Natural killer cell (primary cell): ENCODE results near the gene KLHL24. TPM values are rescaled to one million over a fixed set of nuclear protein-coding genes. Genes with fewer than 3 reads are reported as not detected.

Experiments
- ATAC-seq, 3 donors: fragments of 150-1000 bp in 2 of 3; fragments of 200-7000 bp in 1 of 3; cut with Tn5 transposase; 1 replicate in 1 of 3; 2 replicates in 2 of 3; pipeline ENCODE4 v1.10.0; 2021; ENCODE audit warnings: mild to moderate bottlenecking in 2 of 3, moderate library complexity in 2 of 3
- DNase-seq, 2 donors: peaks; one replicate each; pipeline versions ENCODE4 v3.0.0 to v3.0.0-alpha.2; 2013 to 2021; ENCODE audit warnings: mixed read lengths in 1 of 2
- H3K27ac ChIP-seq: one replicate; pipeline ENCODE4 v1.5.1; 2013; ENCODE audit warnings: mild to moderate bottlenecking, low read length
- H3K27me3 ChIP-seq: one replicate; pipeline ENCODE4 v1.6.1; 2013; ENCODE audit warnings: low read length; ENCODE audit not compliant: control insufficient read depth, insufficient read depth
- H3K36me3 ChIP-seq: one replicate; pipeline ENCODE4 v1.6.1; 2013; ENCODE audit warnings: low read length; ENCODE audit not compliant: control insufficient read depth, insufficient read depth
- H3K4me1 ChIP-seq: one replicate; pipeline ENCODE4 v1.6.1; 2013; ENCODE audit warnings: low read length; ENCODE audit not compliant: control insufficient read depth, insufficient read depth
- H3K4me3 ChIP-seq: one replicate; pipeline ENCODE4 v1.5.1; 2013; ENCODE audit warnings: low read length
- H3K9me3 ChIP-seq: one replicate; pipeline ENCODE4 v1.6.1; 2013; ENCODE audit warnings: low read length; ENCODE audit not compliant: control insufficient read depth, insufficient read depth
- H3K27ac Mint-ChIP-seq, 2 donors: one replicate each; pipeline ENCODE4 v1.8.0; 2022; ENCODE audit warnings: mild to moderate bottlenecking in 2 of 2, mixed read lengths in 2 of 2, moderate library complexity in 1 of 2
- H3K27me3 Mint-ChIP-seq, 2 donors: one replicate each; pipeline ENCODE4 v1.8.0; 2022; ENCODE audit warnings: low read depth in 2 of 2, mixed read lengths in 2 of 2
- H3K36me3 Mint-ChIP-seq: one replicate; pipeline ENCODE4 v1.8.0; 2022; ENCODE audit warnings: mixed read lengths
- H3K4me1 Mint-ChIP-seq, 2 donors: one replicate each; pipeline ENCODE4 v1.8.0; 2022; ENCODE audit warnings: mixed read lengths in 2 of 2
- H3K4me3 Mint-ChIP-seq: one replicate; pipeline ENCODE4 v1.8.0; 2022; ENCODE audit warnings: mild to moderate bottlenecking, moderate library complexity, mixed read lengths
- H3K9me3 Mint-ChIP-seq, 2 donors: one replicate each; pipeline ENCODE4 v1.8.0; 2022; ENCODE audit warnings: mixed read lengths in 2 of 2
- WGBS: methylation state at CpG from one replicate; pipeline ENCODE4 v1.1.7; 2013; ENCODE audit warnings: missing lambda C conversion rate; ENCODE audit not compliant: insufficient coverage; 5-methylcytosine and 5-hydroxymethylcytosine counted together
- intact Hi-C: fragments of 100-400 bp; cut with micrococcal nuclease; formaldehyde crosslinking; loops from one replicate; pipeline ENCODE4 v1.14.2; 2022
- total RNA-seq, 4 donors: library from RNA; stranded (reverse); fragments of 120-200 nt in 1 of 4; gene quantifications; one replicate each; pipeline versions ENCODE4 v1.2.3 to v1.2.4, GENCODE V29; 2013 to 2022
- TF ChIP-seq, protein P1 (sequence below): fragments of 200-600 bp; IDR thresholded peaks from one replicate; pipeline ENCODE4 v1.8.0; 2022; ENCODE audit warnings: antibody characterized with exemption

The KLHL24 gene
- total RNA-seq, 3 donors from 2014 or later (not counting 1 experiment from before 2014, with no cell fraction given) = 140 to 189 (median 177) TPM

GRCh38 chr3:183725387-183725786 lies 90.0 kb downstream of the KLHL24 start:
- peaks cover 13% of the 10 kb centered on the region for H3K36me3 Mint-ChIP-seq
- no peaks in the 10 kb centered on the region for H3K9me3 Mint-ChIP-seq
- Histone ChIP-seq H3K27ac (no peak overlapping the region), H3K27me3 (no peaks in the 10 kb centered on the region), H3K4me1 (no peaks in the 10 kb centered on the region), H3K36me3 (peaks cover 62% of the 10 kb centered on the region), H3K9me3 (no peaks in the 10 kb centered on the region), H3K4me3 (no peak overlapping the region)
- intact Hi-C loops = no loop called here
- no peak overlapping the region for H3K4me3 Mint-ChIP-seq
- WGBS = 81% methylated on average over 6 of the region's 6 CpGs
- no peak for ATAC-seq
- no peaks in the 10 kb centered on the region for H3K4me1 Mint-ChIP-seq
- DNase-seq = no peak
- TF ChIP-seq, protein P1, sequence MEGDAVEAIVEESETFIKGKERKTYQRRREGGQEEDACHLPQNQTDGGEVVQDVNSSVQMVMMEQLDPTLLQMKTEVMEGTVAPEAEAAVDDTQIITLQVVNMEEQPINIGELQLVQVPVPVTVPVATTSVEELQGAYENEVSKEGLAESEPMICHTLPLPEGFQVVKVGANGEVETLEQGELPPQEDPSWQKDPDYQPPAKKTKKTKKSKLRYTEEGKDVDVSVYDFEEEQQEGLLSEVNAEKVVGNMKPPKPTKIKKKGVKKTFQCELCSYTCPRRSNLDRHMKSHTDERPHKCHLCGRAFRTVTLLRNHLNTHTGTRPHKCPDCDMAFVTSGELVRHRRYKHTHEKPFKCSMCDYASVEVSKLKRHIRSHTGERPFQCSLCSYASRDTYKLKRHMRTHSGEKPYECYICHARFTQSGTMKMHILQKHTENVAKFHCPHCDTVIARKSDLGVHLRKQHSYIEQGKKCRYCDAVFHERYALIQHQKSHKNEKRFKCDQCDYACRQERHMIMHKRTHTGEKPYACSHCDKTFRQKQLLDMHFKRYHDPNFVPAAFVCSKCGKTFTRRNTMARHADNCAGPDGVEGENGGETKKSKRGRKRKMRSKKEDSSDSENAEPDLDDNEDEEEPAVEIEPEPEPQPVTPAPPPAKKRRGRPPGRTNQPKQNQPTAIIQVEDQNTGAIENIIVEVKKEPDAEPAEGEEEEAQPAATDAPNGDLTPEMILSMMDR = no peak
- H3K27me3 Mint-ChIP-seq = no peaks in the 10 kb centered on the region
- no peak overlapping the region for H3K27ac Mint-ChIP-seq

GRCh38 chr3:183728204-183728603 lies 92.8 kb downstream of the KLHL24 start:
- Mint-ChIP-seq H3K9me3 (no peaks in the 10 kb centered on the region), H3K27me3 (no peaks in the 10 kb centered on the region), H3K4me3 (no peak overlapping the region), H3K36me3 (no peaks in the 10 kb centered on the region), H3K27ac (no peak overlapping the region), H3K4me1 (no peaks in the 10 kb centered on the region)
- 100% methylated on average over 1 of the region's 1 CpG for WGBS
- DNase-seq = no peak
- peaks cover 55% of the 10 kb centered on the region for H3K36me3 ChIP-seq
- H3K27me3 ChIP-seq = no peaks in the 10 kb centered on the region
- no peaks in the 10 kb centered on the region for H3K9me3 ChIP-seq
- H3K4me1 ChIP-seq = no peaks in the 10 kb centered on the region
- no peak for ATAC-seq
- TF ChIP-seq, protein P1 = no peak
- no peak overlapping the region for H3K27ac ChIP-seq
- H3K4me3 ChIP-seq = no peak overlapping the region
- intact Hi-C loops = no loop called here

DNA sequence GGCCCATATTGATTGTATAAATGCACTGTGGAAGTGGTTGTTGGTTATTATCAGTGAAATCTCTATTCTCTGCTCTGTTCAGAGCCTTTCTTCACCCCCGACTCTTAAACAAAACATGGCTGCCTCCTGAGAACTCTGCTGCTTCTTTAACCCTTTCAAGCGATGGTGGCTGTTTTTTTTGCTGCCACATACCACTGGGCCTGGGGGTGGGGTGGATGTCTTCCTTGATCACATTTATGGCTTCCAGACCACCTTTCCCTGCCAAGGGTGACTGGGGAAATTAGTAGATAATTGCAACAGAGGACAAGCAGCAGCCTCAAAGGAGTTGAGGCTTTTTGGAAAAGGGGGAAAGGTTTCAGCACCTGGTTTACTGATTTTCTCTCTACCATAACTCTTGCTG lies 94.9 kb downstream of the KLHL24 start:
- DNase-seq = no peak
- no peak for ATAC-seq
- peaks cover 5 to 7% of the 10 kb centered on the region in 2 donors for H3K4me1 Mint-ChIP-seq
- no peak overlapping the region for H3K27ac ChIP-seq
- no peaks in the 10 kb centered on the region for H3K9me3 ChIP-seq
- H3K36me3 ChIP-seq = peaks cover 54% of the 10 kb centered on the region
- no peak overlapping the region for H3K4me3 ChIP-seq
- H3K4me1 ChIP-seq = no peaks in the 10 kb centered on the region
- no peak overlapping the region for H3K27ac Mint-ChIP-seq
- no peaks in the 10 kb centered on the region for H3K36me3 Mint-ChIP-seq
- H3K27me3 ChIP-seq = no peaks in the 10 kb centered on the region
- H3K27me3 Mint-ChIP-seq = no peaks in the 10 kb centered on the region
- WGBS = 100% methylated on average over 1 of the region's 2 CpGs
- intact Hi-C loops = no loop called here
- no peaks in the 10 kb centered on the region for H3K9me3 Mint-ChIP-seq
- H3K4me3 Mint-ChIP-seq = no peak overlapping the region
- TF ChIP-seq, protein P1 = no peak

DNA sequence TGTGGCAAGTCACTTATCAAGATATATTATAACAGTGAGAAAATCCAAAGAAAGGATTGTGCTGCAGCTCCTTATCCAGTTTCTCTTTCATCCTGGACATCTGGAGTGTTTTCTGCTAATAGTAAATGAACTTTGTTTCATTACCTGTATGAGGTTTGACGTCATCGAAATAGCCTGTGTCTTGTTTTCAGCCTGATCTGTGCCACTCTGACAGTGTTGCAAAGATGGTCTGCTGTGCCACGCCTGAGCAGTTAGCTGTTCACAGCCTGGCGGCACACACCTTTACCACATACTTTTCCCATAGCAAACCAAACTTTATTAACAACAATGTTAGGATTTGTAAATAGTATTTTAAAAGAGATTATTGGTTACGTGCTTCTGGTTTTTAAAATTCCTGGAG lies 96.2 kb downstream of the KLHL24 start:
- no peak overlapping the region for H3K4me3 Mint-ChIP-seq
- no peak for DNase-seq
- ATAC-seq = no peak
- Histone ChIP-seq H3K27me3 (no peaks in the 10 kb centered on the region), H3K36me3 (peaks cover 50% of the 10 kb centered on the region), H3K27ac (no peak overlapping the region), H3K4me1 (no peaks in the 10 kb centered on the region), H3K9me3 (no peaks in the 10 kb centered on the region), H3K4me3 (no peak overlapping the region)
- TF ChIP-seq, protein P1 = no peak
- H3K27ac Mint-ChIP-seq = no peak overlapping the region
- H3K27me3 Mint-ChIP-seq = no peaks in the 10 kb centered on the region
- H3K4me1 Mint-ChIP-seq = peaks cover 5 to 7% of the 10 kb centered on the region in 2 donors
- intact Hi-C loops = no loop called here
- H3K9me3 Mint-ChIP-seq = no peaks in the 10 kb centered on the region
- no peaks in the 10 kb centered on the region for H3K36me3 Mint-ChIP-seq
- WGBS = 95% methylated on average over 3 of the region's 5 CpGs
